Loucy (cell line): ENCODE results near the gene ETS1.

Source experiments
- H2AFZ ChIP-seq: fragments of 200-600 bp; sonication (generic); 2 replicates; pipeline ENCODE4 v1.6.0; 2016; ENCODE audit warnings: antibody characterized with exemption, mild to moderate bottlenecking, low read length, moderate library complexity
- H3F3A ChIP-seq: fragments of 200-600 bp; 2 replicates; pipeline ENCODE4 v1.6.0; 2016; ENCODE audit warnings: antibody characterized with exemption, low read depth, mild to moderate bottlenecking
- H3K27me3 ChIP-seq: fragments of 200-600 bp; sonication (generic); 2 replicates; pipeline ENCODE4 v1.6.1; 2014; ENCODE audit warnings: low read length, mild to moderate bottlenecking; ENCODE audit not compliant: insufficient read depth, poor library complexity, severe bottlenecking
- H3K36me3 ChIP-seq: fragments of 200-600 bp; sonication (generic); 2 replicates; pipeline ENCODE4 v1.6.1; 2016; ENCODE audit warnings: low read length; ENCODE audit not compliant: insufficient read depth
- H3K4me1 ChIP-seq: fragments of 200-600 bp; sonication (generic); 2 replicates; pipeline ENCODE4 v1.5.1; 2014; ENCODE audit warnings: low read length, mild to moderate bottlenecking; ENCODE audit not compliant: insufficient read depth, poor library complexity, severe bottlenecking
- H3K4me2 ChIP-seq: fragments of 200-600 bp; sonication (generic); 2 replicates; pipeline ENCODE4 v1.6.0; 2014; ENCODE audit warnings: antibody characterized with exemption, low read length, low read depth, mild to moderate bottlenecking; ENCODE audit not compliant: poor library complexity, severe bottlenecking
- H3K4me3 ChIP-seq: fragments of 200-600 bp; sonication (generic); 2 replicates; pipeline ENCODE4 v1.5.1; 2014; ENCODE audit warnings: low read length, mild to moderate bottlenecking, mixed read lengths; ENCODE audit not compliant: poor library complexity, severe bottlenecking
- H3K79me2 ChIP-seq: fragments of 200-600 bp; sonication (generic); 2 replicates; pipeline ENCODE4 v1.6.1; 2014; ENCODE audit warnings: low read length; ENCODE audit not compliant: insufficient read depth
- H3K9ac ChIP-seq: fragments of 200-600 bp; sonication (generic); 2 replicates; pipeline ENCODE4 v1.6.0; 2014; ENCODE audit warnings: mild to moderate bottlenecking, low read depth, low read length, moderate library complexity; ENCODE audit not compliant: poor library complexity, severe bottlenecking
- H3K9me2 ChIP-seq: fragments of 200-600 bp; sonication (generic); replicated peaks from 2 replicates; pipeline ENCODE4 v1.6.1; 2016; ENCODE audit warnings: low read depth, low read length, mixed read lengths
- H3K9me3 ChIP-seq: fragments of 200-600 bp; sonication (generic); 2 replicates; pipeline ENCODE4 v1.6.1; 2014; ENCODE audit warnings: mild to moderate bottlenecking, antibody characterized with exemption, low read length, low read depth; ENCODE audit not compliant: insufficient read depth
- H4K20me1 ChIP-seq: fragments of 200-600 bp; sonication (generic); 2 replicates; pipeline ENCODE4 v1.6.0; 2014; ENCODE audit warnings: antibody characterized with exemption, low read length, mild to moderate bottlenecking; ENCODE audit not compliant: insufficient read depth, poor library complexity, severe bottlenecking
- CTCF ChIP-seq: fragments of 200-600 bp; sonication (generic); conservative IDR thresholded peaks from 2 replicates; pipeline ENCODE4 v1.5.1; 2014; ENCODE audit warnings: mild to moderate bottlenecking, antibody characterized with exemption, low read length
- EZH2phosphoT487 ChIP-seq: fragments of 200-600 bp; IDR thresholded peaks from 2 replicates; pipeline ENCODE4 v1.6.1; 2018; ENCODE audit warnings: antibody characterized with exemption, mild to moderate bottlenecking, moderate library complexity, borderline replicate concordance

The ETS1 gene

GRCh38 chr11:128473636-128474035, 113.7 kb downstream of the ETS1 start:
- Histone ChIP-seq H3K79me2 (peaks cover 77% of the 10 kb centered on the region), H3K4me2 (peak overlapping the region; percentile 73), H4K20me1 (peaks cover 4% of the 10 kb centered on the region), H3K4me3 (peak overlapping the region; percentile 20), H2AFZ (no peak overlapping the region), H3K36me3 (peaks cover 83% of the 10 kb centered on the region), H3F3A (peaks cover 44% of the 10 kb centered on the region), H3K9me2 (no peaks in the 10 kb centered on the region), H3K27me3 (no peaks in the 10 kb centered on the region), H3K4me1 (peaks cover 97% of the 10 kb centered on the region), H3K9ac (peak overlapping the region; percentile 76), H3K9me3 (no peaks in the 10 kb centered on the region)
- TF ChIP-seq EZH2phosphoT487 (no peak), CTCF (no peak)

- H3K4me1 ChIP-seq, result peaks cover 97% of the 10 kb centered on the region
- H2AFZ ChIP-seq, result no peak overlapping the region
- H3K27me3 ChIP-seq, result no peaks in the 10 kb centered on the region
- peaks cover 83% of the 10 kb centered on the region for H3K36me3 ChIP-seq
- H3K4me3 ChIP-seq, result peak overlapping the region; percentile 59
- peak overlapping the region; percentile 76 for H3K9ac ChIP-seq
- H3K4me2 ChIP-seq, result peak overlapping the region; percentile 73
- H3K9me3 ChIP-seq, result no peaks in the 10 kb centered on the region
- H3K9me2 ChIP-seq, result no peaks in the 10 kb centered on the region
- peaks cover 12% of the 10 kb centered on the region for H4K20me1 ChIP-seq
- TF ChIP-seq EZH2phosphoT487, result no peak
- TF ChIP-seq CTCF, result no peak
- peaks cover 85% of the 10 kb centered on the region for H3K79me2 ChIP-seq
- peaks cover 33% of the 10 kb centered on the region for H3F3A ChIP-seq
Observed at GRCh38 chr11:128472128-128473089, 114.9 kb downstream of the ETS1 start.

GRCh38 chr11:128471138-128471661, 116.2 kb downstream of the ETS1 start:
- Histone ChIP-seq H3K9me3 (no peaks in the 10 kb centered on the region), H3K4me2 (peak overlapping the region; percentile 73), H3K36me3 (peaks cover 90% of the 10 kb centered on the region), H3K27me3 (no peaks in the 10 kb centered on the region), H2AFZ (no peak overlapping the region), H3K4me1 (peaks cover 99% of the 10 kb centered on the region), H3F3A (peaks cover 24% of the 10 kb centered on the region), H4K20me1 (peaks cover 12% of the 10 kb centered on the region), H3K9ac (peak overlapping the region; percentile 76), H3K9me2 (no peaks in the 10 kb centered on the region), H3K4me3 (peak overlapping the region; percentile 59), H3K79me2 (peaks cover 96% of the 10 kb centered on the region)
- no peak for TF ChIP-seq EZH2phosphoT487
- TF ChIP-seq CTCF, result no peak
